HTERT RPE-1 (cell line): ENCODE measurements around the gene CLVS2.

Experiments used
- in situ Hi-C: fragments of 300-500 bp; cut with MboI; formaldehyde crosslinking; loops from 4 replicates; pipeline ENCODE4 v1.14.3; 2020; ENCODE audit warnings: low sequenced_read_pairs

CLVS2 gene

DNA sequence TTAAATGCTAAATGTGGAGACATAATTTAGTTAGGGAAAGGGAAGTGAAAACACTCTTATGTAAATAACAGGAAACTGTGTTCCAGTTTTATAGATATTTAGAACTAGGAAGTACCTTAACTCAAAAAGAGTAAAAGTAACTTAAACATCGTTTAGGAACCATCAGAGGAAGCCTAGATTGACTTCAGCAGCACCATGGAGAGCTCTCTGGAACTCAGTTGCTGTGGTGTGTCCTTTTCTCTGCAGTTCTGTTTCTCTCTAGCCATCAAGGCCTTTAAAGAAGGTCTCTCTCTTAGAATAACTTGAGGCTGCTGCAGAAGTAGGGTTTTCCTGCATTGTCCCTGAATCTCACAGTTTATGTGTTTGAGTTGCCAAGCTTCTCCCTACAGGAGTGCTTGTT, 26.9 kb downstream of the CLVS2 start:
- in situ Hi-C loops, result no loop called here

DNA sequence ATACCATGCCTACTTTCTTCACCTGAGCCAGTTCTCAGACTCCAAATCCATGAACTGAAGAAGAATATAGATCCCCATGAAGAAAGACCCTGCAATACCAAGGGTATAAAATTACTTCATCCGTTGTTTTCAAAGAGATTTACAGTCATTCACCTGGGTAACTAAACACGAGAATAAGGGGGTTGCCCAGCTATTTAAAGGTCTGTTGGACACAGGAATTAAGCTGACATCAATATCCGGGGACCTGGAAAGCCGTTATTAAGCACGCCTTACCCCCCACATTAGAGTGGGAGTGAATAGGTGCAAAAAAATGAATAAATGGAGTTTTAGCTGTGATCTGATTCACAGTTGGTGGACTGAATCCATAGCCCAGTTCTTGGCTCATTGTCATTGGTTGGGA, 28.9 kb downstream of the CLVS2 start:
- in situ Hi-C loops, result no loop called here

DNA sequence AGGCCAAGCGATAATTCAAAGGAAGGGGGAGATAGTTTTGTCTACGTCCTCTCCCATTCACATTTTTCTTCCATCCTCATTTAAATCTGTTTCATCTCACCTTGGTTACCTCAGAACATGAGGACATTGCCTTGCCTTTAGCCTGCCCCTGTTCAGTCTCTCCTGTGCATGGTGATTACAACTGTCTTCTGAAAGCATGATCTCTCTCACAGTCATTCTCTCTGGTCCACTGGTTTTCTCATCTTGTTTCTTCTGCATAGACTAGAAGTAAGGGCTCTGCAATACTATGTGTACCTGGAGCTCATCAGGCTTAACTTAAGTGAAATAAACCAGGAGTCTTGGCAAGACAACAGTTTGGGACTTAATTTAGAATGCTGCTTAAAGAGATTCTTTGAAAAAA, 31.4 kb downstream of the CLVS2 start:
- in situ Hi-C loops, result no loop called here

DNA sequence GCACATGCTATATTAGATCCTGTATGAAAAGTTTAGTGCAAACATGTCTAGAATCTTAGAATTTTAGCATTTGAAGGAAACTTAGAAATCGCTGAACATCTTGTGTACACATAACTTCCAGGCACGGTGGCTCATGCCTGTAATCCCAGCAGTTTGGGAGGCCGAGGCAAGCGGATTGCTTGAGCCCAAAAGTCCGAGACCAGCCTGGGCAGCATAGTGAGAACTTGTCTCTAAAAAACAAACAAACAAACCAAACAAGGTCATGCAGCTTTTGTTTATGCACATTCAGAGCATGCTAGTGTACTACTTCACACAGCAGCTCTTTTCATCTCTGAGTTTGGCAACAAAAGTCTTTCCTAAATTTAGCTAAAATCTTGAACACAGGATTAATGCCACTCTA, 32.2 kb downstream of the CLVS2 start:
- in situ Hi-C loops, result no loop called here

DNA sequence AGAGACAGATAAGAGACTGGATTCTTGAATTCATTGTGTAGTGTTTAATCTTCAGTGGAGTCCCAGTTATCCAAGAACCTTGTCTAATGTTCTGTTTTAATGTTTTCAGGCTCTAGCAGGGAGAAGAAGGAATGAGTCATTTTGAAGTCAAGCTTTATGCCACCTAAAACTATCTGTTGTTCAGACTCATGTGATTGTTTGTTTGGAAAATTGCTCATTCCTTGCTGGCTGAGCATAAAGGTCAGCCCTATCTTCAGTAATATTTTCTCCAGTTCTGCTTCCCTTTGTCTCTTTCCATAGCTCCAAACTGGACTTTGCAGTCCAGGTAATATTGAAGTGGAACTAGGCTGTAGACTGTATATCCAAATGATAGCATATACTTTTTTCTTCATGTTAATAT, 34.2 kb downstream of the CLVS2 start:
- in situ Hi-C loops, result no loop called here

DNA sequence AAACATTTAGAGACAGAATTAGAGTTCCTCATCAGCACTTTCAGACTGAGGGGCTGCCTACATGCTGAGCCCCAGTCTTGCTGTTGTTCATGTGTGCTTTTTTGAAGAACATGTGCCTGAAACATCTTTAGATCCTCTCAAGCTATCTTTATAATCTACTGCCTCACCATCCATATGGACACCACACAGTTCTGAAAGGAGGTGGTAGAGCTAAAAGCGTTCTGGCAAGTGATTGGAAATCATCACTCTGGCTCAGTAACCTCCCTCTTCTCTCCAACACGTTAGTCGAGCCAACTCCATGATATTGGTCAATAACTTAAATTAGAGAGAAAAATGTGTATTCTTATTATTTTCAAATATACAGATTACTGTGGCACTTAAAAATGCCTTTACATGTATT, 40.6 kb downstream of the CLVS2 start:
- in situ Hi-C loops, result no loop called here

DNA sequence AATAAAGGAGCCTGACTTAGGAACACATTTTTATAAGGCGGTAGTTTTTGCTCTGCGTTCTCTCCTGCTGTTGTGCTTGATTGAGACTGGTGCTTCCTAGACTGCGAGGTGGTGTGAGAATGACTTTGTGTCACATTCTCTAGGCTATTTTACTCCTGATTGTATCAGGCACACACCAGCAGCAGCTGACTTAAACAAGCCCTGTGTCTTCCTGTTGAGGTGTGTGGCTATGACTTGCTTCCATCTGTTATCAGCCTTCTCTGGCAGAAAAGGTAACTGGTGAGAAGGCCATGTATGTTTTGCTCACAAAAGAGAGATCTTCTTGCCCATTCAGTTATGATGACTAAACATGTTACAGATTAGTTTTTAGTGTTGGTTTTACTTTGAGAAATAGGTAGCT, 43.4 kb downstream of the CLVS2 start:
- in situ Hi-C loops, result no loop called here

DNA sequence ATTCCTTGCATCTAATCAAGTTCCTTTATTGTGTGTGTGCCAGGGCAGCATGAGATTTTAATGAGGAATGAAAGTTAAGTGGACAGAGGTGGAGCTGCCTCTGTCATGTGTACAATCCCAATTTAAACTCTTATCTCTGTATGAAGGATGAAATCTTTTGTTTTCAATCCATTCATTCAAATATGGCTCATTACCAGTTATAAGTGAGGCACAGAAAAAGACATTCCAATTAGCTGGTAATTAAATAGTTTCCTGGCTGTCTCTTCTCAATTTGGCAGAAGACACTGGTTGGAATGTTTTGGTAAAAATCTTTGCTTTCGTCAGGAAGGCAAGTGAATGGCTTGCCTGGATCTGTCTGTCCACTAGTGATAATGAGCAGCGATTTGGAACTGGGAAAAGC, 46.4 kb downstream of the CLVS2 start:
- in situ Hi-C loops, result no loop called here

DNA sequence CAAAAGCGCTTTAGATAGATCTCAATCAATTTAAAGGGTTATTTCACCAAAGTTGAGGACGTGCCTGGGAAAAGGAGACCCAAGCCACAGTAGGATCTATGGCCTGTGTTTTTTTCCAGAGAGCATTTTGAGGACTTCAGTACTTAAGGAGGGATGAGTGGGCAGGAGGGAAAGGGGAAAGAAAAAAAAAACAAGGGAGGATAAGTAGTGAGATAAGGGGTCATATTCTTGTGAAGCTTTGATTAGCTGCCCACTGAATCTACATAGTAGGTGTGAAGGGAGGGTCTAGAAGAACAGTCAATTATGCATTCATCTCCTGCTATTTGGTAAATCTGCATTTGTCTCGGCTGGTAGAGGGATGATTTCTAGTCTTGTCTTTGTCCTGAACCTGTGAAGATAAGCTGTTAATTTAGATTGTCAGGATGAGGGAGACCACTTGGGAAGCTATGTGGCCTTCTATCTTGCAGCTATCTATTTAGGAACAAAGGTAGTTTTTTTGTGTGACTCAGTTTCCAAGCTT, 48.4 kb downstream of the CLVS2 start:
- in situ Hi-C loops, result no loop called here

DNA sequence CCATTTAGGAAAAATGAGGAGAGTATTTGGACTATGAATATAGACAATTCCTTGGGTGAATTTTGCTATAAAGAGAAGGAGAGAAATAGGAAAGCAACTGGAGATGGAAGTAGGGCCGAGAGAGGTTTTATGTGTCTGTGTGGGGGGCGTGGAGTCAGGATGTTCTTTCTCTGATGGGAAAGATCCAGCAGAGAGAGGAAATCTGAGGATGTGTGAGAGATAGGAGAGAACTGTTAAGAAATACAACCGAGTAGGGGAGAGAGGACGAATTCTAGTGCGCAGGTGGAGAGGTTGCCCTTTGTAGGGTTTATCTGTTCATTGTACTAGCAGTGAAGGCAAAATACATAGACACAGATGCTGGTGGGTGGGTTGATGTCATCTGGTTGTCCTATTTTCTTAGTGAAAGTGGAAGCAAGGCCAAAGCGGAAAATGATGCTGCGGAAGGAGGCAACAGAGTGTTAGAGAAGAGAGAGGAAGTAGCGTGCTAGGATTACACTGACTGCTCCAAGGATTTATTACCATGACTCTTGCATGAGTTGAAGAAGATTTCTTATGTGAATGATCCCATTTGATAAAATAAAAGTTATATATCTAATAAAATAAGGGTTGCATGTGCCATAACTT, 57.7 kb downstream of the CLVS2 start:
- in situ Hi-C loops, result no loop called here

DNA sequence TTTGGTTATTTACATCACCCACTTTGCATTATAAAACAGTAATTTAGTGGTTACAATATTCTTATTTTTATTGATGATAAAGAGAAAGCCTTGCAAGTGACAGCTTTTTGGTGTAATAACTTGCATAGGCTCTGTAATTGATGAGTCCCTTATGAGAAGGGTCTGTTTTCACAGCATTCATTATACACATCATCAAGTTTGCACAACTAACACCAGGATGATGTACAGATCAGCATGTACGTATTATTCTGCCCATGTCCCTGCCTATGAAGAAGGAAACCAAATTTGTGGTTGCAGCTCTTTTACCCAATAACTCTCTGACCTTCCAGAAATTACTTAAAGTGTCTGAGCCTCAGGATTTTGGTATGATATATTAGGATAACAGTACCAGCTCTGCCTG, 59.2 kb downstream of the CLVS2 start:
- in situ Hi-C loops, result no loop called here

DNA sequence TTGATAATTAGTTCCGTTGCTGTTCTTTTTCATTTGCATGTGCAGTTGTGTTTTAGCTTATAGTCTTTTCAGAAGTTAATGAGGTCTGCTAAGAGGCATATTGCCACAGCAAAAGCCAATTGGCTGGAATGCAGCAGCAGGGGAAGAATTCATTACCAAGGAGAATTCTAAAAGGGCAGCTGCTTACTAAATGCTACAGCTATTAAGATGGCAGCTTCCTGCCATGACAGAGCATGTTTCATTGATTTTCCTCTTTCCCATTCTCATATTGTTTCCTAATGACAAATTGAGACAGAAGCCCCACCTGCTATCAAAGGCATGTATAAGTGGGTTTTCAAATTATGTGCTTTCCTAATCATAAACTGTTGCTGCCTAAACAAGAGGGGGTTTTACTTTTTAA, 66.6 kb downstream of the CLVS2 start:
- in situ Hi-C loops, result no loop called here

DNA sequence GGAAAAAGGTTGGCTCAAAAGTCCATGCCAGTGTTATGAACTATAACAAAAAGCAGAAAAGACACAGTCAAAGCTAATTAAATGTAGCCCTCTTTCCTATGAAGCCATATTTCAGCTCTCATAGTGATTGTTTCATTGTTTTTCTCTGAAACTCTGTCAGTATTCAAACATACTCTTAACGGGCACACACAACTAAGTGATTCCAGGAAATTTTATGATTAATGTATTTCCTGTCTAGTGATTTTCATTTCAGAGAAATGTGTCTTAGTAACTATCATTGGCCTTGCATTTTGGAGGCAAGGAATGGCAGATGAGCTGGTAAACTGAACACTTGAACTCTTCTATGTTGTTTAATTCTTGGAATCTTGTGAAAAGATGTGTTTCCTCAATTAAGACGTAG, 68.0 kb downstream of the CLVS2 start:
- in situ Hi-C loops, result no loop called here

DNA sequence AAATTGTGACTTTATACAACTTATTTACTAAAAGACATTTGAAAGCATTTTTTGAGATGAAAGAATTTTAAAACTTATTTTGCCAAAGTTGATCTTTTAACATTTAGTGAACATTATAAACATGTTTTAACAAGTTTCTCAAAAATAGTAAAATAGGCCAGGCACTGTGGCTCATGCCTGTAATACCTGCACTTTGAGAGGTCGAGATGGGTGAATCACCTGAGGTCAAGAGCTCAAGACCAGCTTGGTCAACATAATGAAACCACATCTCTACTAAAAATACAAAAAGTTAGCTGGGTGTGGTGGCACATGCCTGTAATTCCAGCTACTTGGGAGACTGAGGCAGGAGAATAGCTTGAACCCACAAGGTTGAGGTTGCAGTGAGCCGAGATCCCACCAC, 78.6 kb downstream of the CLVS2 start:
- in situ Hi-C loops, result no loop called here

DNA sequence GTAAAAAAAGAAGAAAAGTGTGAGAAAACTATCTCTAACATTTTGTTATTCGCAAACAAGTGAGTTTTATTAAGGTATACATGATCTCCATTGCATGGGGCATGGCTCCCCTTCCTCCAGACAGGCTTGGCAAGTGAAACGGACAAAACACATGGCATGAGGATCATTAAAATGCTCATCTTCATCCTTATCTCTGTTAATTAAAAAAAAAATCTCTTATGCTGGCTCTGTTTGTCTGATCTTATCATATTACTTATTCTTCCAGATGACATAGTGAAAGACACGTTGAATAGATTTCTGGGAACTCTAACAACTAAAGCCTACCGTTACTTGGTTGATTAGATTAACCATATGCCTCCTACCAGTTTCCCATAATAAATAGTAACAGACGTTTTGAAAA, 89.4 kb downstream of the CLVS2 start:
- in situ Hi-C loops, result no loop called here

DNA sequence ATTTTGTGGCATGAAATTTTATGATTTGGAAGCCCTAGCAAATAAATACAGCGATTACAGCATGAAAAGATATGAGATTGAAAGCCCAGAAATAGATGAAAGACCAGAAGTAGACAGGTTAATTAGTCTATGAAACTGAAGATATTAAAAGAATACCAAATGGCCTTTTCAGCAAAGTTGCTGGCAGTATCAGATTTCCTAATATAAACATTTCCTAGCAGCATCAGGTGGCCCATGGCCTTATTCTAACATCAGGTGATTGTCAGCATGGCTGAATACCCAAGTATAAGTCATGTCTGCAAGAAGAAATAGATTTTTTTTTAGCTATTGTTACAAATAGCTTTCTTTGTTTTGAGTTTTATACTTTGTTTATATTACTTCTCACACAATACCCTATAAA, 93.2 kb downstream of the CLVS2 start:
- in situ Hi-C loops, result no loop called here

DNA sequence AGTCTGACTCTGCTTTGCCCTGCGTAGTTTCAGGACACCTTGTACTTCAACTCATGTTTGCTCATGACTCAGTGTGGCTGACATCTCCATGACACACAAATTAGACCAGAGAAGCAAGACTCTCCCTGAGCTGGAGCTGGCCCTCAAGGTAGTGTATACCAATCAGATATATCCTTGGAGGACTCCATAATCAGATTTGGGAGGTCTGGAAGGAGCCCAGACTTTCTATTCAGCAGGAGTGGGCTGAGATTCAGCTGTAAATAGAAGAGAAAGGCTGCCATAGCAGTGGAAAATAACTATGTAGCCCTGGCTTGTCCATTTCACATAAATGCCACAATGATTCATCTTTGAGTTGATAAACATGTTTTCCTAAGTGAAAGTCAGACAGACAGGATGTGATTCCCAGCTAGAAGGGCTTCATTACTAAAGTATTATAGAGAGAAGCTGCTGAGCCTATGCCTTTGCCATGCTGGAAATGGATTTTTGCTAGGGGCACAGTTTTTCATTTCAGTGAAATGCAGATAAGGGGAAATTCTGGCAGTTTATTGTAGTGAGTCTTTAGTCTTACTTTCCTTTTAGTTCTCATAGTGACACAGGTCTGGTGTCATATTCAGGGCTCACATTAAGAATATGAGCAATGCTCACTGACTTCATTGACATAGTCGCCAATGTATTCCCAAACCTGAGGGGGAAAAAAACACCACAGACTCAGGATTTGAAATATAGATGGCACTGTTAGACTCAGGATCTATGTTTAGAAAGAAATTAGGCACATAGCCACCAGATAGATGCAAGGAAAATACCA, 95.3 kb downstream of the CLVS2 start:
- in situ Hi-C loops, result no loop called here

DNA sequence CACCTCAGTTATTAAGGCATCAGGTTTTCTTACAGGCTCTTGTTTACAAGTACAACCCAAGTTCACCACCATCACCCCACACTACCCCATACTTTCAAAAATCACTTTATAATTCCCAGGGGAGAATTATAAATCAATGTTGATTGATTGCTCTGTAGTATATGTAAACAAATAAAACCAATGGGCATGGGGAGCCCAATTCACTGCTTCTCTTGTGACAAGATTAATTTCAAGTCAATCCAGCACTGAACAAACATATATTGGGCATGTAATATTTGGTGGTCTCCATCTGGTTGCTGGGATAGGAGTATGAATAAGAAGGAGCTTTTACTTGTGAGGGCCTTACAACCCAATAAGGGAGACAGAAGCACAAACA, 95.8 kb downstream of the CLVS2 start:
- in situ Hi-C loops, result no loop called here

DNA sequence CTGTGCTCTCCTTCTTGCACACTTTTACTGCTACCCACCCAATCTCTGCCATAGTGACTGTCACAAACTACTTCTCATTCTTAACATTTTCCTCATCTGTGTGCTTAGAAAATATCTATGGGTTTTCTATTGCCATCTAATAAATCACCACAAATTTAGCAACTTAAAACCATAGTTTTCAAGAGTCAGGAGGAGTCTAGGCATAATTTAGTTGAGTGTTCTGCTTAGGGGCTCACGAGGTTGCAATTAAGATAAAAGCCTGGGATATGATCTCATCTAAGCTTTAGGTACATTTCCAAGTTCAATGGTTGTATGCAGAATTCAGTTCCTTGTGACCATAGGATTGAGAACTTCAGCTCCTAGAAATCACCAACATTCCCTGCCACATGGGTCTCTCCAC, 98.8 kb downstream of the CLVS2 start:
- in situ Hi-C loops, result no loop called here

DNA sequence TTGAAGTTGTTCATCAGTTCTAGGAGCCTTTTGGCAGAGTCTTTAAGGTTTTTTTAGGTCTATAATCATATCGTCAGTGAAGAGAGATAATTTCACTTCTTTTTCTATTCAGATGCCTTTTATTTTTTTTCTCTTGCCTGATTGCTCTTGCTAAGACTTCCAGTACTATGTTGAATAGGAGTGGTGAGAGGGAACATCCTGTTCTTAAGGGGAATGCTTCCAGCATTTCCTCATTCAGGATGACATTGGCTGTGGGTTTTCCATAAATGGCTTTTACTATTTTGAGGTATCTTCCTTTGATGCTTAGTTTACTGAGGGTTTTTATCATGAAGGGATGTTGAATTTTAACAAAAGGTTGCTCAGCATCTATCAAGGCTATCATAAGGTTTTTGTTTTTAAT, 109.5 kb downstream of the CLVS2 start:
- in situ Hi-C loops, result no loop called here

DNA sequence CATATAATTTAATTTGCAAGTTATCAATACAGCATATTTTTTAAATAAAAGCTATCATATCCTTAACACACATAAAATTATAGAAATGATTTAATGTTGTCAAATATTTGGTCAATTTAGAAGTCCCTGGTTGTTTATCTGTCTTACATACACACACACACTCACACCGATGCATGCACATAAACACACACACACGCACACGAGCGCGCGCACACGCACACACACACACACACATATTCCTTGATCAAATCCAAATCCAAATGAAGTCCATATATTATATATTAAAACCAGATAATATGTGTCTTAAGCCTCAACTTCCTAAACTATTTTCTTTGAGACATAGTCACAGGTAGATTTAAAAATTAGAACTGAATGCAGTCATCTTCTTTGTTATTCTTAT, 120.3 kb downstream of the CLVS2 start:
- in situ Hi-C loops, result no loop called here

DNA sequence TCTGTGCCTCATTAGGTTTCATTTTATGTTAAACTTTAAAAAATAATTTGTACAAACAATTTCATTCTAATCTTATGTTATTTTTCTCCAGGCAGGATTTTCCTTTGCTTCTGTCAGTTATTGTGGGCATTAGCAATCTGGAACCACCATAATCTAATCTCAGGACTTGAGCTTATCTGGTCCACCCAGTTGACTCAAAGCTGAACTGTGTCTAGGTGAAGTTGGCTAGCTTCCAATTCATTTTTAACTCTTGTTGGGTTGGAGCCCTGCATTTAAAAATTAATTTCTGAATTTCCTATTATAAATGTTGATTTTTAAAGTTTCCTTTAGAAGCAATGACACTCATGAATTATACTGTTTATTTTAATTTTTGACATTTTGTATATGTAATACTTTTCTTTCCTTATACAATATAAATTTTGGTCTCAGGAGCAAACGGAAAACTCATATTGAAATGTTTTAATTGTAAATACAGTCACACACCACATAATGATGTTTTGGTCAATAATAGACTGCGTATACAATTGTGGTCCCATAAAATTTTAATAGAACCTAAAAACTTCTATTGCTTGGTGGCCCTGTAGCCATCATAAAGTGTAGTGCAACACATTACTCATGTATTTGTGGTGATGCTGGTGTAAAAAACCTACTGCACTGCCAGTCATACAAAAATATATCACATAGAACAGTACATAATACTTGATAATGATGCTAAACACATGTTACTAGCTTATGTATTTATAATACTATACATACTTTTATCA, 121.3 kb downstream of the CLVS2 start:
- in situ Hi-C loops, result no loop called here
